Measurements from ENCODE around the gene PDZD8.

DNA sequence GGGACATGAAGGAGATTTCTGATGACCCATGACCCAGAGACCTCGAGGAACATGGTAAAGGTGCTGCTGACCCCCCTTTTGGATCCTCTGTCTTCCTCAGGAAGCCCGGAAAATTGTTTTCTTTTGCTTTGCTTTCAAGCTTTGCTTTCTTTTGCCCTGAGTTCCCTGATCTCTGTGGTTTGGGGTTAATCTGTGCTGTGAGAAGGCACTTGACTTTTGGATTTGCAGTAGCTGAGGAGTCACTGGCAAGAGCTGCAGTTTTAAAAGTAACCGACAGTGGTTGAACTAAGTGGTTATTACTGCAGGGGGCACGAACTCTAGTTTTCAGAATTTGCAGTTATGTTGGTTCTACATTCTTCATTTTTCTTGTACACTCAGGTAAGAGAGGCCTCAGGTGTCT is 53.0 kb downstream of the PDZD8 start:
- TF ChIP-seq POLR2AphosphoS5 (IDR thresholded peaks at IDR 0.05; ENCODE audit: low read depth, low read length): no peak
- no peak for TF ChIP-seq POLR2A (IDR thresholded peaks at IDR 0.05; ENCODE audit: low read depth, low read length)
- no peak for TF ChIP-seq TAF1 (IDR thresholded peaks at IDR 0.05; ENCODE audit: borderline replicate concordance, low read depth, low read length)
